NCI-H146 treated with DMSO at 0.1 percent for 48 hours (cell line): ENCODE data around the gene HAGHL.
"Not testable (repeated sequence)": the region's sequence is repeated elsewhere in the genome, so short reads cannot be mapped to it uniquely, and the experiment has no call there.

Experiments
- DNase-seq: peaks from one replicate; lab custom pipeline; 2025; ENCODE audit not compliant: unreplicated experiment; lab: John Stamatoyannopoulos, UW

HAGHL gene

GRCh38 chr16:751152-752006 is 24.5 kb downstream of the HAGHL start:
- DNase-seq, result no peak

- no peak for DNase-seq
These were observed 25.1 kb downstream of the HAGHL start for GRCh38 chr16:752007-752312.

- DNase-seq, result not testable (repeated sequence)
These were observed 27.3 kb downstream of the HAGHL start for GRCh38 chr16:754121-754607.

DNA sequence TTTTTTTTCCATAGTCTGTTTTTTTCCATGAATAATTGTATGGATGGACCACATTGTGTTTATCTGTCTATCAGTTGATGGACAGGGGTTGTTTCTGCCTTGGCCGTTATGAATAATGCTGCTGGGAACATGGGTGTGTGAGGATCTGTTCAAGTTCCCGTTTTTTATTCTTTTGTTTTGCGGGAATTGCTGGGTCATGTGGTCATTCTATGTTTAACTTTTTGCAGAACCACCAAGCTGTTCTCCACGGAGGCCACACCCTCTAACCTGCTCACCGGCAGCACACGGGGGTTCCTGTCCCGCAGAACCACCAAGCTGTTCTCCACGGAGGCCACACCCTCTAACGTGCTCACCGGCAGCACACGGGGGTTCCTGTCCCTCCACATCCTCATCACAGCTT is 27.8 kb downstream of the HAGHL start:
- no peak for DNase-seq

GRCh38 chr16:756428-756827 is 29.5 kb downstream of the HAGHL start:
- DNase-seq, result no peak

DNA sequence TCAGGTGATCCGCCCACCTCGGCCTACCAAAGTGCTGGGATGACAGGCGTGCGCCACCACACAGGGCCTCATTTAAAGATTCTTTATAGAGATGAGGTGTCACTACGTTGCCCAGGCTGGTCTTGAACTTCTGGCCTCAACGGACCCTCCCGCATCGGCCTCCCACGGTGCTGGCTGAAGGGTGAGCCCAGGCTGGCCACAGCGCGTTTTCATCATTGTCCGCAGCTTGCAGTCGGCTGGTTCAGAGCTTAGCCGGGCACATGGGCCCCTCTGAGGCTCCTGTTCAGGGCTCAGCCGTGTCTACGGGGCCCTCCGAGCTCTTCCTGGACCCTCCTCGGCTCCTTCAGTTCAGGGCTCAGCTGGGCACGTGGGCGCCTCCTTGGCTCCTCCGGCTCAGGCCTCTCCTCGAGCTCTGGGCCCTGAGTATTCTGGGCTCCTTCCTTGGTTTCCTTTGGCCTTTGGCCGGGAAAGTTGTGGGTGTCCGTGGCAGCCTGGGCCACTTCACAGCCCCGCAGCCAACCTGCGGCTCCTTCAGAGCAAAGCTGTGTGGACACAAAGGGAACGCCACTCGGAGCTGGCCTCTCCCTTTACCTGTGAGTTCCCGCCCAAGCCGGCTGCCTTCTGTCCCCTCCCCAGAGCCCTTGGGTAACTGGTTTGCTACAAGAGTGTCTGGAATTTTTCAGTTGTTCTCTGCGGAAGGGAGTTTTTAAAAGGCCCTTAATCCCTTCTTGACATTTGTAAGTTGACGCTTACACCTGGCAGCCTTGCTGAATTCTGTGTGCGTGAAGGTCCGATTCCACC is 32.4 kb downstream of the HAGHL start:
- no peak for DNase-seq

GRCh38 chr16:760065-760464 is 33.2 kb downstream of the HAGHL start:
- no peak for DNase-seq

GRCh38 chr16:760545-761343 is 33.8 kb downstream of the HAGHL start, which contains the start of gene MSLN:
MSLN (plus strand) TSS chr16:760734; CDS start chr16:762681, 1,947 bp downstream.
- no peak for DNase-seq

DNA sequence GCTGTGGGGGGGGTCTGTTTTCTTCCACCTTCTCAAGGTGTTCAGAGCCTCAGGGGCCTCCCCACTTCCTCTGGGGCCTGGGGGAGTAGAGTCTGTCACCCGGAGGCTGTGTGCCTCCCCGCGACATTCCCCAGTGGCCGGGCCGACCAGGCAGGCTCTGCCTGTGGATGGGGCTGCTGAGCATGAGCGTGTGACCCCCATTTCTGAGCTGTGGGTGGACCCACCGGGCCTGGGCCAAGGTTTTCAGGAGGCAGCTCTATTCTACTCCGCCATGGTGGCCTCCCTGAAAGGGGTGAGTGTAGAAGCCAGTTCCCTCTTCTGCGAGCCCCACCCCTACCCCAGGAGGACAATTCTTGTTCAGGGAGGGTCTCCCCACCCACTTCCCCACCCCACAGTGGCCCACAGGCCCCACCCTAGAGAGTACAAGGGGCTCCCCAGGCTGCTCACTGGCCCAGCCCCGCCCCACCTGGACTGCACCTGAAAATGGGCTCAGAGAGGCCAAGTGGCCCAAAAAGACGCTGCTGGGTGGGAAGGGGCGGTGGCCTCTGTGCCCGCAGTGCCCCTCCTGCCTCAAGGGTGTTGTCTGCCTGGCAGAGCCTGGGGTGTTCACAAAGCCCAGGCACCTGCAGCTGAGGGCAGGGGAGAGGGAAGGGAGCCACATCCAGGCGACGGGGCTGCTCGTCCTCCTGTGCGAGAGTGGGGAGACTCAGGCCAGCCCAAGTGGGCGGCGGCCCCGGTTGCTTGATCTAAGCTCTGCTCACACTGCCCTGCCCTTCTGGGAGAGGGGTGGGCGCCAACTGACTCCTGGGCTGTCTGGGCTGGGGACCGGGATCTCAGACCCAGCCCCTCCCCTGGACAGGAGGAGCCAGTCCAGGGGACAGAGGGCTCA is 35.0 kb downstream of the HAGHL start:
- no peak for DNase-seq

DNA sequence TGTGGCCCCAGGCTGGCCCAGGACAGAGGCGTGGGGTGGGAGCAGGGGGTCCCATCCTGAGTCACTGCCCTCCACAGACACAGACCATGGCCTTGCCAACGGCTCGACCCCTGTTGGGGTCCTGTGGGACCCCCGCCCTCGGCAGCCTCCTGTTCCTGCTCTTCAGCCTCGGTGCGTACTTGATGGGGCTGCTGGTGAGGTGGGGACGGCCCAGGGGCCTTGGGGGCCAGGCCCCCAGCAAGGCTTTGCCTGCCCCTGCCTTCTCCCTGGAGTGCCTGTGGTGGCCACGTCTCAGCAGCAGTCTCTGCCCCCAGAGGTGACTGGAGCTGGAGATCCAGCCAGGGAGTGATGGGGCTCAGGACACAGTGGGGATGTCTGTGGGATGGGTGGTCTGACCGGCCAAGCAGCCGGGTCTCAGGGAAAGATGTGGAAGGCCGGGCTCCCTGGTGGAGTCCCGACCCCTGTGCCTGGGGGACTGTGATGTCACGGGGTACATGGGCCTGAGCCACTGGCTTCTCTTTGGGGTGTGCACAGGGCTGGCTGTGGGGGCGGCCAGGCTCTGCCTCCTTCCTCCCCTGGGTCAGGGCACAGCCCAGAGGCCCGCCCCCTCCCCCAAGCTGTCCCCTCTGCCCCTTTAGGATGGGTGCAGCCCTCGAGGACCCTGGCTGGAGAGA is 35.8 kb downstream of the HAGHL start:
- DNase-seq, result no peak

GRCh38 chr16:763369-764183 is 36.7 kb downstream of the HAGHL start:
- no peak for DNase-seq

DNA sequence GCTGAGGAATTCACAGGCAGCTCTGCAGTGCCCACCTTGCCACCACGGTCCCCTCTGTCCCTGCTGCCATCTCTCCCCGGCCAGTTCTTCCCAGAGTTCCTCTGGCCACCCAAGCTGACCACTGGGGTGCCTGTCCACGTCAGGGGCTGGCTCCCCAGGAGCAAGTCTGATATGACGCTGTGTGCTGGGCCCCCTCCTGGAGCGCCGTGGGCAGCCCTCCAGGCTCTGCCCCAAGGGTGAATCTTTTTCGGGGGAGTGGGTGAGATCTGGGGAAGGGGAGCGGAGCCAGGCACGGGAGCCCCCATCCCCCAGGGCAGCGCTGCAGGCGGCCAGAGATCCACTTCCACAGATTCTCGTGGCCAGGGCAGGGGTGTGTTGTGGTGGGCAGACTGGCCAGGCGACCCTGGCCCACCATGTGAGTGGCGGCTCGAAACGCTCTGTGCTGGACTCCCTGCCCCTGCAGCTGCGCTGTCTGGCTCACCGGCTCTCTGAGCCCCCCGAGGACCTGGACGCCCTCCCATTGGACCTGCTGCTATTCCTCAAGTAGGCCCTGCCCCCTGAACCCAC is 37.4 kb downstream of the HAGHL start:
- DNase-seq, result no peak

DNA sequence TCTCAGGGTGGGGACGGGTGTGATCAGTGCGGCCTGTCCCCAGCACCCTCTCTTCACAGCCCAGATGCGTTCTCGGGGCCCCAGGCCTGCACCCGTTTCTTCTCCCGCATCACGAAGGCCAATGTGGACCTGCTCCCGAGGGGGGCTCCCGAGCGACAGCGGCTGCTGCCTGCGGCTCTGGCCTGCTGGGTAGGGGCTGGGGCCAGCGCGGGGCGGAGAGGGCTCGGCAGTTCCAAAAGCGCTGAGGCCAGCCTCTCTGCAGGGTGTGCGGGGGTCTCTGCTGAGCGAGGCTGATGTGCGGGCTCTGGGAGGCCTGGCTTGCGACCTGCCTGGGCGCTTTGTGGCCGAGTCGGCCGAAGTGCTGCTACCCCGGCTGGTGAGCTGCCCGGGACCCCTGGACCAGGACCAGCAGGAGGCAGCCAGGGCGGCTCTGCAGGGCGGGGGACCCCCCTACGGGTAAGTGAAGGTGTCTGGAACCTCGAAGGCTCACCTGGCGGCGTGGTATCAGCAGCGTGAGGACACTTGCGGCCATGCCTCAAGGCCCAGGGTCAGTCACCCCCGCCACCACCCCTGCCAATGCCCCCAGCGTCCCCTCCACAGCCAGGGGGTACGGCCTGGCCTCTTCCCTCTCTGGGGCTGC is 38.1 kb downstream of the HAGHL start:
- no peak for DNase-seq

DNA sequence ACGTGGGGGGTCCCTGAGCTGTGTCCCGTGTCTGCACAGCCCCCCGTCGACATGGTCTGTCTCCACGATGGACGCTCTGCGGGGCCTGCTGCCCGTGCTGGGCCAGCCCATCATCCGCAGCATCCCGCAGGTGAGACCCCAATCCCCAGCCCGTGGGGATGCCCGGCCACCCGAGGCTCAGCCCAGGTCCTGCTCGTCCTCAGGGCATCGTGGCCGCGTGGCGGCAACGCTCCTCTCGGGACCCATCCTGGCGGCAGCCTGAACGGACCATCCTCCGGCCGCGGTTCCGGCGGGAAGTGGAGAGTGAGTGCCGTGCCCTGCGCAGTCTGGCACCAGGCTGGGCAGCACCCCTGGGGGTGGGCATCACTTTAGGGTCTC is 38.6 kb downstream of the HAGHL start:
- DNase-seq, result no peak

- no peak for DNase-seq
These were observed 39.3 kb downstream of the HAGHL start for GRCh38 chr16:766008-766819.

GRCh38 chr16:766820-767640 is 40.1 kb downstream of the HAGHL start:
- DNase-seq, result no peak
